Loucy (cell line): ENCODE results near the gene FAM169A.

Experiments
- H2AFZ ChIP-seq: fragments of 200-600 bp; sonication (generic); 2 replicates; pipeline ENCODE4 v1.6.0; 2016; ENCODE audit warnings: antibody characterized with exemption, mild to moderate bottlenecking, low read length, moderate library complexity
- H3F3A ChIP-seq: fragments of 200-600 bp; 2 replicates; pipeline ENCODE4 v1.6.0; 2016; ENCODE audit warnings: antibody characterized with exemption, low read depth, mild to moderate bottlenecking
- H3K27me3 ChIP-seq: fragments of 200-600 bp; sonication (generic); 2 replicates; pipeline ENCODE4 v1.6.1; 2014; ENCODE audit warnings: low read length, mild to moderate bottlenecking; ENCODE audit not compliant: insufficient read depth, poor library complexity, severe bottlenecking
- H3K36me3 ChIP-seq: fragments of 200-600 bp; sonication (generic); 2 replicates; pipeline ENCODE4 v1.6.1; 2016; ENCODE audit warnings: low read length; ENCODE audit not compliant: insufficient read depth
- H3K4me1 ChIP-seq: fragments of 200-600 bp; sonication (generic); 2 replicates; pipeline ENCODE4 v1.5.1; 2014; ENCODE audit warnings: low read length, mild to moderate bottlenecking; ENCODE audit not compliant: insufficient read depth, poor library complexity, severe bottlenecking
- H3K4me2 ChIP-seq: fragments of 200-600 bp; sonication (generic); 2 replicates; pipeline ENCODE4 v1.6.0; 2014; ENCODE audit warnings: antibody characterized with exemption, low read length, low read depth, mild to moderate bottlenecking; ENCODE audit not compliant: poor library complexity, severe bottlenecking
- H3K4me3 ChIP-seq: fragments of 200-600 bp; sonication (generic); 2 replicates; pipeline ENCODE4 v1.5.1; 2014; ENCODE audit warnings: low read length, mild to moderate bottlenecking, mixed read lengths; ENCODE audit not compliant: poor library complexity, severe bottlenecking
- H3K79me2 ChIP-seq: fragments of 200-600 bp; sonication (generic); 2 replicates; pipeline ENCODE4 v1.6.1; 2014; ENCODE audit warnings: low read length; ENCODE audit not compliant: insufficient read depth
- H3K9ac ChIP-seq: fragments of 200-600 bp; sonication (generic); 2 replicates; pipeline ENCODE4 v1.6.0; 2014; ENCODE audit warnings: mild to moderate bottlenecking, low read depth, low read length, moderate library complexity; ENCODE audit not compliant: poor library complexity, severe bottlenecking
- H3K9me2 ChIP-seq: fragments of 200-600 bp; sonication (generic); replicated peaks from 2 replicates; pipeline ENCODE4 v1.6.1; 2016; ENCODE audit warnings: low read depth, low read length, mixed read lengths
- H3K9me3 ChIP-seq: fragments of 200-600 bp; sonication (generic); 2 replicates; pipeline ENCODE4 v1.6.1; 2014; ENCODE audit warnings: mild to moderate bottlenecking, antibody characterized with exemption, low read length, low read depth; ENCODE audit not compliant: insufficient read depth
- H4K20me1 ChIP-seq: fragments of 200-600 bp; sonication (generic); 2 replicates; pipeline ENCODE4 v1.6.0; 2014; ENCODE audit warnings: antibody characterized with exemption, low read length, mild to moderate bottlenecking; ENCODE audit not compliant: insufficient read depth, poor library complexity, severe bottlenecking
- CTCF ChIP-seq: fragments of 200-600 bp; sonication (generic); conservative IDR thresholded peaks from 2 replicates; pipeline ENCODE4 v1.5.1; 2014; ENCODE audit warnings: mild to moderate bottlenecking, antibody characterized with exemption, low read length
- EZH2phosphoT487 ChIP-seq: fragments of 200-600 bp; IDR thresholded peaks from 2 replicates; pipeline ENCODE4 v1.6.1; 2018; ENCODE audit warnings: antibody characterized with exemption, mild to moderate bottlenecking, moderate library complexity, borderline replicate concordance

The FAM169A gene

GRCh38 chr5:74765201-74765600 lies 101.0 kb downstream of the FAM169A start:
- Histone ChIP-seq H2AFZ (no peak overlapping the region), H3K4me1 (peaks cover 61% of the 10 kb centered on the region), H4K20me1 (peaks cover 37% of the 10 kb centered on the region), H3K9ac (peak overlapping the region; percentile 83), H3K79me2 (peaks cover 74% of the 10 kb centered on the region), H3K9me2 (no peaks in the 10 kb centered on the region), H3K4me2 (peak overlapping the region; percentile 81), H3K27me3 (no peaks in the 10 kb centered on the region), H3K9me3 (no peaks in the 10 kb centered on the region), H3K36me3 (peaks cover 12% of the 10 kb centered on the region), H3F3A (no peaks in the 10 kb centered on the region), H3K4me3 (peak overlapping the region; percentile 99)
- TF ChIP-seq CTCF: no peak
- TF ChIP-seq EZH2phosphoT487: no peak

DNA sequence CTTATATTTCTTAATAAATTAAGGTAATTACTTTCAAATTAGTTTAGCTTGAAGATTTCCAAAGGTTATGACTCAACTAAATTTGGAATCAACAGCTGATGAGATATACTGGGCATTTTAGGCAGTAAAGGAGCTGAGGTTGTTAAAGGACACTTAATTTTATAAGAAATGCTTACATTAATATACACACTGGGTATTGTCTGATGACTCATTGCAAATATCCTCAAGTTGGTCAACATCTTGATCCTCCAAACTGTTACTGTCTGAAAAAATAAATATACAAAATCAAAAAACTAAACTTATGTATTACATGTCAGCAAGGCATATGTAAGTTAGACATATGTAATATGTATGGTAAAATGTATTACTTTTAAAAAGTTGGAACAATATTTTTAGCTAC lies 102.7 kb downstream of the FAM169A start:
- Histone ChIP-seq H3K79me2 (peaks cover 68% of the 10 kb centered on the region), H3K27me3 (no peaks in the 10 kb centered on the region), H3K9ac (no peak overlapping the region), H3K4me1 (peaks cover 63% of the 10 kb centered on the region), H3F3A (no peaks in the 10 kb centered on the region), H3K4me3 (peak overlapping the region; percentile 11), H3K9me2 (no peaks in the 10 kb centered on the region), H2AFZ (no peak overlapping the region), H3K9me3 (no peaks in the 10 kb centered on the region), H4K20me1 (peaks cover 35% of the 10 kb centered on the region), H3K36me3 (peaks cover 10% of the 10 kb centered on the region), H3K4me2 (peak overlapping the region; percentile 81)
- no peak for TF ChIP-seq CTCF
- TF ChIP-seq EZH2phosphoT487: no peak

DNA sequence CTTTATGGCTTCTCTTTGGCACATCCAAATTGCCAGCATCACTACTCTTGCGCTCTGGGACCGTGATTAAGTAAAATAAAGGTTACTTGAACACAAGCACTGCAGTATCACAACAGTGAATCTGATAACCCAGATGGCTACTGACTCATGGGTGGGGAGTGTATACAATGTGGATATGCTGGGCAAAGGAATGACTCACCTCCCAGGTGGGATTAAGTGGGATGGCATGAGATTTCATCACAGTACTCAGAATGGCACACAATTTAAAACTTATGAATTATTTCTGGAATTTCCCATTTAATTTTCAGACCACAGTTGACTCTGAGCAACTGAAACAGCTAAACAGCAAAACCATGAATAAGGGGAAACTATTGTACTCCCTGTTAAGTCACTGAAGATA lies 103.6 kb downstream of the FAM169A start:
- Histone ChIP-seq H3F3A (no peaks in the 10 kb centered on the region), H3K9me2 (no peaks in the 10 kb centered on the region), H3K4me3 (no peak overlapping the region)

More for the DNA sequence above, 103.6 kb downstream of the FAM169A start:
- Histone ChIP-seq H3K4me2 (peak overlapping the region; percentile 81), H3K79me2 (peaks cover 59% of the 10 kb centered on the region), H3K36me3 (peaks cover 19% of the 10 kb centered on the region), H3K4me1 (peaks cover 55% of the 10 kb centered on the region), H3K27me3 (no peaks in the 10 kb centered on the region), H3K9ac (no peak overlapping the region), H3K9me3 (no peaks in the 10 kb centered on the region), H4K20me1 (peaks cover 26% of the 10 kb centered on the region), H2AFZ (no peak overlapping the region)
- TF ChIP-seq CTCF (no peak), EZH2phosphoT487 (no peak)
